GM19238 (cell line): Measurements from ENCODE around the gene BOC.

ENCODE experiments used
- DNase-seq: peaks from one replicate; pipeline ENCODE4 v3.0.0; 2011; ENCODE audit warnings: low spot score; ENCODE audit not compliant: insufficient read length

BOC gene

DNA sequence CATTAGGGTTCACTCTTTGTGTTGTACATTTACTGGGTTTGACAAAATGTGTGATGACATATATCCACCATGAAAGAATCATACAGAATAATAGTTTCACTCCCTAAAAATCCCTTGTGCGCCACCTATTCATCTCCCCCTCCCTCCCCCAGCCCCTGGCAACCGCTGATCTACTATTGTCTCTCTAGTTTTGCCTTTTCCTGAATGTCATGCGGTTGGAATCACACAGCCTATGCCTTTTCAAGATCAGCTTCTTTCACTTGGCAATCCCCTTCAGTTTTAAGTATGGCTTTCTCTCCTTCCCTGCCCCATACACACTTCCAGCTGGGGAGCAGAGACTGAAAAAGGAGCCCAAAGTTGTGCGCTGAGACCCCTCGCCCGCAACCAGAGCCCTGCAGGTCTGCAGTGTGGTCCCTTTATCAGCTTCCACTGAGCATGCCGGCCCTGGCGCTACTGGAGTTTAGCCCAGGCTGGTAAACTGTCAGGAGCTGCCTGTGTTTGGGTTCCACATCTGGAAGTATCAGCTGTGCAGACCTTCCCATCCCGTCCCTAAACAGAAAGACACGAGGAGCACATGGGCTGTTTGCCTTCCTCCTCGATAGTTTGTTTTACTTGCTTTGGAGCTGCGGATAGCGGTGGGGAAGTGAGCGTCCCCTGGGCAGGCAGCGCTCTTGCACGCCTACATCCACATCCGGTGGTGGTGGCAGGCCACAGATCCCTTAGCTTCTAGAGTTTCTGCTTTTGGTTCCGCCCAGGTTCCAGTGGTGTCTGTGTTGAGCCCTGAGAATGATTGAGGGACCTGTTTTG, 12.3 kb downstream of the BOC start:
- DNase-seq = peak; percentile 27

- no peak for DNase-seq
Measured at GRCh38 chr3:113225286-113225685, 13.9 kb downstream of the BOC start.

DNA sequence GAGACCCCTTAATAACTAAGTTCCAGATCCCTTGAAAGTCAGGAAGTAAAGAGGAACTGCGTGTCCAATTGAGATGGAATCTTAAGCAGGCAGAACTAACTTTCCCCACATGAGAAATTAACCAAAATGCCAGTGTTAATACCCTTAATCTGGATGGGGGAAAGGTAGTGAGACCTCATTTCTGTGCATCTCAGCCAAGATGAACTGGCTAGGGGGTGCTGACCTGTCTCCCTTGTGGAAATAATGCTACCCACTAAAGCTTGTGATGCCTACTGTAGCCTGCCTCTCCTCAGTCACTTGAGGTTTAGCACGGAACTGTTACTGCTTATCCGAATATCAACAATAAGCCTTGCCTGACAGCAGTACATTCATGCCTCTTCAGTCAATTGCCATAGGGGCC, 15.1 kb downstream of the BOC start:
- no peak for DNase-seq

GRCh38 chr3:113227146-113227545, 15.8 kb downstream of the BOC start:
- no peak for DNase-seq

DNA sequence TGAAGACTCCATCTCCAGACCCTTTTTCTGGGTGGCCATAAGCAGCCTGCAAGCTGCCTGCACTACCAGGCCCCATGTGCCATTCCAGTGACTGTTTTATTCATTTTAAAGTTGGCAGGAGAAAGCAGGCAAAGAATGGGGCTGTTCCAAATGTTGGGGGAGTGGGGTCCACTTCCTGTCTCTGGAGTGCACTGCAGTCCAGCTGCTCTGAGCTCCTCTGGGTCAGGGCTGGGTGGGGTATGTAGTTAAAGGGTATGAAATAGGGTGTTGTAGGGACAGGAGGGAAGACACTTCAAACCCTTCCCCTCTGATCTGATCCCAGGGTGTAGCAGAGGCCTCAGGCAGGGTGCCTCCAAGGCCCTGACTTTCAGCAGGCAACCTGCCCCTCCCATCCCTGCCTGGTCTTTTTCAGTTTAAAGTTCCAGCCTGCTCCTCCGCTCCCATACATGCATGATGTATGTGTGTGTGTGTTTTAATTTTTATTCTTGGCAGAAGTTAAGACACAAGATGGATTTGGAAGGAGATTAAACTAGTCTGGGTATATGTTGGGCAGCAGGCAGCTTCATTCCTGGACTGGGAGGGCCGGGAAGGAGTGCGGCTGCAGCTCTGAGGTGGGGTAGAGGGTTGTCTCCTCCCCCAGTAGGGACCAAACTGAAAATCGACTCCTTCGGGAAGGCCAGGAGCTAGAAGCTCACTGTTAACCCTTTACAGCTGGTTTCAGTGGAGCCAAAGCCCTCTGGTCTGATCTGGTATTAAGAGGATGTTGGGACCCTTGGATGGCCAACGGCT, 17.3 kb downstream of the BOC start:
- DNase-seq = no peak

DNA sequence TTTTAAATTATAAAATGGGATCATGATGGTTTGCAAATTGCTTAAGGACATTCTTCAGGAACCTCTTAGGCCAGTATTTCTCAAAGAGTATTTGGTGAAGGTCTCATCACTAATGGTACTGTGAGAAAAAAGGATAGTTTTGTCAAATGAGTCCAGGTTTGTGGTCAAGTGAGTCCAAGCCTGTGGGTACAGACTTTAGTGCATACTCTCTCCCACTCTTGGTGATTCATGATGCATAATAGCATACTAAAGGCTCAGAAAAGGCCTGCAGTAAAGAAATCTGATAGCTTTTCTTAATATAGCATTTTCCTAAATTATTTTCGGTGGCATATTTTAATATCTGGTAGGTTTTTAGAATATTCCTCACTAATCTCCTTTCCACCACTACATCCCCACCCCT, 20.0 kb downstream of the BOC start:
- no peak for DNase-seq

GRCh38 chr3:113231827-113232253, 20.5 kb downstream of the BOC start:
- DNase-seq = no peak

DNA sequence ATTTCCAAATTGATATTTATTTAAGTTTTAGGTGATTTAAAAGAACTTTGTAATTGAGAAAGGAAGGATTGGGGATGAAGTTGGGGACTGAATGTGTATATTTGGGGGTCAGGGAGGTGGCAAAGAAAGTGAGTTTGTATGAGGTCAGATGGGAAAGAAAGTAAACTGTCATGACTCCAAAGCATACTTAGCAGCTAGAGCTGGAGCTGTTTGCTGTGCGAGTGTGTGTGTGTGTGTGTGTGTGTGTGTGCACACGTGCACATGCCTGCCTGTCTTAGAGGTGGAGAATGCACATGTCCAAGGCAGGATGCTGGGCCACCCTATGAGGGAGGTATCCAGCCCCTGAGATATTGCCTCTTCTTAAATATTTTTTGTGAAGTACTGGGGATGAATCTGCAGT, 21.0 kb downstream of the BOC start:
- DNase-seq = no peak

GRCh38 chr3:113233497-113233896, 22.1 kb downstream of the BOC start:
- no peak for DNase-seq

DNA sequence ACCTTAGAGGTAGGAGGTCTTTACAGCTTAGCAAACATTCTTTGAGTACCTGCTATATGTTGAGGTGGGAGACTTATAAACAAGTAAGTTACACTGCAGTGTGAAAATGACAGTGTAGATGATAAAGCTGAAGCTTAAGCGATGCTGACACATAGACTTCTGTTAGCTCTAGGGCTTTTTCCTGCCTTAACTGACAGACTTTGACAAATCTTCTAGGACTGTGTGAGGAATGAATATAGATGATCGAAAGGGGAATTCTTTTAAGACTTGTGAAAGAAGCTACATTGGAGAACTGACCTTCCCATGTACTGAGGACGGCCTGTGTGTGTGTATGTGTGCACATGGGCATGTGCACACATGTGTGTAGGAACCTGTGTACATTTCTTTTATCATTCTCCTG, 22.7 kb downstream of the BOC start:
- DNase-seq = no peak

- DNase-seq = no peak
Measured at GRCh38 chr3:113234688-113235260, 23.4 kb downstream of the BOC start.

GRCh38 chr3:113238503-113238902, 27.1 kb downstream of the BOC start:
- DNase-seq = no peak

- no peak for DNase-seq
Measured at GRCh38 chr3:113240841-113241240, 29.5 kb downstream of the BOC start.

DNA sequence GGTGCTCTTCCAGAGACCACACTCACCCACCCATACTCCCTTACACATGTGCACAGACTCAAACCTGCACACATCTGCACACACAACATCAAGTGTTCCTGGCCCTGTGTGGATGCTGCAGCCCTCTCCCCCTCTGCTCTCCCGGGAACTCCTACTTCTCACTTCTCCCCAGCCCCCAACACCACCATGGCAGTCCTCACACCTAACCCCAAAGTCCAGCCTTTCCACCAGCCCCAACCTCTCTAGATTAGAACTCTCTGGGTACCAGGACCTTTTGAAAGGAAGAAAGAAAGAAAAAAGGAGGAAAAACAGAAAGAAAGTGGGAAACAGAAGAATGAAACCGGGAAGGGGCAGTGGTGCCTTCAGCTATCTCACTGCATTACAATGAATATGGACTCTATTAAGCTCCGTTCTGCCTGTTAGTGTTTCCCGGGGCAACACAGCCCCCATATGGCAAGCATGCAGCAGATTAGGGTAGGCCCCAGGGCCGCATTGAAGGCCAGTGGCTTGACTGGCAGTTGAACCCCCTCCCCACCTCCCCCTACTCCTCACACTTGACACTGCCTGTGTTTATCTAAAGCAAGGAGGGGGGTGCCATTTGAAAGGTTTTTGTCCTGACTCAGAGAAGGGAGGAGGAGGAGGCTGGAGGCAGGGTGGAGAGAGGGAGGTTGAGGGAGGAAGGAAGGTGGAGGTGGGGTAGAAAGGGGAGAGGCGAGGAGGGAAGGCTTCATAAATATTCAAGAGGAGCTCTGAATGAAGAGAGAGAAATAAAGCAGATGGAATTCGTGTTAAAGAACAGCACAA, 30.1 kb downstream of the BOC start:
- no peak for DNase-seq

GRCh38 chr3:113242096-113242581, 30.8 kb downstream of the BOC start:
- no peak for DNase-seq

DNA sequence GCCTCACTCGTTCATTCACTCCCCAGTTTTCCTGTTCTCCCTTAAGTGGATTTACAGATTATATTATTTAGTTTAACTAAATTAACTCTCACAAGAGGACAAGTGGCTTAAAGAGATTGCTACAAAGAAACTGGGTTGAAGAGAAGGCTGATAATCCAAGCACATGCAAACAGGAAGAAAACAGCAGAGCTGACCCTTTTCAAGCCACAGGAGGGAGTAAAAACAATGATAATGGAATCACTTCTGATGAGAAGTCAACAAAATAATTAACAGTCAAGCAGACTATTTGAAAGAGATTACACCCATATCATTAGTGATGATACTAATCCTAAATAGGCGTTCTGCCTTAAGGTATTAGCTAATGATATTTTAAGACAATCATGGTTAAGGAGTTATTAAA, 31.7 kb downstream of the BOC start:
- no peak for DNase-seq

GRCh38 chr3:113243846-113244245, 32.5 kb downstream of the BOC start:
- no peak for DNase-seq

GRCh38 chr3:113245761-113246161, 34.4 kb downstream of the BOC start:
- DNase-seq = no peak

GRCh38 chr3:113247068-113247467, 35.7 kb downstream of the BOC start:
- no peak for DNase-seq

GRCh38 chr3:113247675-113248458, 36.5 kb downstream of the BOC start:
- no peak for DNase-seq

- no peak for DNase-seq
Measured at GRCh38 chr3:113249111-113249510, 37.8 kb downstream of the BOC start.
